ENCODE measurements around the gene ADSL.

- TF ChIP-seq, protein P1, sequence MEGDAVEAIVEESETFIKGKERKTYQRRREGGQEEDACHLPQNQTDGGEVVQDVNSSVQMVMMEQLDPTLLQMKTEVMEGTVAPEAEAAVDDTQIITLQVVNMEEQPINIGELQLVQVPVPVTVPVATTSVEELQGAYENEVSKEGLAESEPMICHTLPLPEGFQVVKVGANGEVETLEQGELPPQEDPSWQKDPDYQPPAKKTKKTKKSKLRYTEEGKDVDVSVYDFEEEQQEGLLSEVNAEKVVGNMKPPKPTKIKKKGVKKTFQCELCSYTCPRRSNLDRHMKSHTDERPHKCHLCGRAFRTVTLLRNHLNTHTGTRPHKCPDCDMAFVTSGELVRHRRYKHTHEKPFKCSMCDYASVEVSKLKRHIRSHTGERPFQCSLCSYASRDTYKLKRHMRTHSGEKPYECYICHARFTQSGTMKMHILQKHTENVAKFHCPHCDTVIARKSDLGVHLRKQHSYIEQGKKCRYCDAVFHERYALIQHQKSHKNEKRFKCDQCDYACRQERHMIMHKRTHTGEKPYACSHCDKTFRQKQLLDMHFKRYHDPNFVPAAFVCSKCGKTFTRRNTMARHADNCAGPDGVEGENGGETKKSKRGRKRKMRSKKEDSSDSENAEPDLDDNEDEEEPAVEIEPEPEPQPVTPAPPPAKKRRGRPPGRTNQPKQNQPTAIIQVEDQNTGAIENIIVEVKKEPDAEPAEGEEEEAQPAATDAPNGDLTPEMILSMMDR (IDR thresholded peaks at IDR 0.05; ENCODE audit: low read depth, low read length, missing input control): no peak
- TF ChIP-seq RAD21 (IDR thresholded peaks at IDR 0.05) (no peak), SP1 (IDR thresholded peaks at IDR 0.05) (no peak), TAF1 (conservative IDR thresholded peaks at IDR 0.05) (no peak), MAX (IDR thresholded peaks at IDR 0.05) (no peak), YY1 (IDR thresholded peaks at IDR 0.05) (no peak), GABPA (IDR thresholded peaks at IDR 0.05 in 1 of 2, conservative IDR thresholded peaks at IDR 0.05 in 1 of 2) (no peak), REST (IDR thresholded peaks at IDR 0.05) (no peak), JUND (IDR thresholded peaks at IDR 0.05) (no peak), ATF3 (IDR thresholded peaks at IDR 0.05) (no peak), FOXA1 (IDR thresholded peaks at IDR 0.05) (no peak)
- TF ChIP-seq, protein P2, sequence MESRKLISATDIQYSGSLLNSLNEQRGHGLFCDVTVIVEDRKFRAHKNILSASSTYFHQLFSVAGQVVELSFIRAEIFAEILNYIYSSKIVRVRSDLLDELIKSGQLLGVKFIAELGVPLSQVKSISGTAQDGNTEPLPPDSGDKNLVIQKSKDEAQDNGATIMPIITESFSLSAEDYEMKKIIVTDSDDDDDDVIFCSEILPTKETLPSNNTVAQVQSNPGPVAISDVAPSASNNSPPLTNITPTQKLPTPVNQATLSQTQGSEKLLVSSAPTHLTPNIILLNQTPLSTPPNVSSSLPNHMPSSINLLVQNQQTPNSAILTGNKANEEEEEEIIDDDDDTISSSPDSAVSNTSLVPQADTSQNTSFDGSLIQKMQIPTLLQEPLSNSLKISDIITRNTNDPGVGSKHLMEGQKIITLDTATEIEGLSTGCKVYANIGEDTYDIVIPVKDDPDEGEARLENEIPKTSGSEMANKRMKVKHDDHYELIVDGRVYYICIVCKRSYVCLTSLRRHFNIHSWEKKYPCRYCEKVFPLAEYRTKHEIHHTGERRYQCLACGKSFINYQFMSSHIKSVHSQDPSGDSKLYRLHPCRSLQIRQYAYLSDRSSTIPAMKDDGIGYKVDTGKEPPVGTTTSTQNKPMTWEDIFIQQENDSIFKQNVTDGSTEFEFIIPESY (IDR thresholded peaks at IDR 0.05): no peak
These were observed 23.4 kb upstream of the ADSL start for GRCh38 chr22:40322818-40323447.

Measured in liver (tissue), 3 donors.